Activated T-cell treated with anti-CD3 and anti-CD28 coated beads for 24 hours (primary cell): ENCODE results near the gene HOXD13.

Experiments
- DNase-seq: peaks from one replicate; pipeline ENCODE4 v3.0.0-alpha.2; 2020; ENCODE audit warnings: low read depth

Gene HOXD13

DNA sequence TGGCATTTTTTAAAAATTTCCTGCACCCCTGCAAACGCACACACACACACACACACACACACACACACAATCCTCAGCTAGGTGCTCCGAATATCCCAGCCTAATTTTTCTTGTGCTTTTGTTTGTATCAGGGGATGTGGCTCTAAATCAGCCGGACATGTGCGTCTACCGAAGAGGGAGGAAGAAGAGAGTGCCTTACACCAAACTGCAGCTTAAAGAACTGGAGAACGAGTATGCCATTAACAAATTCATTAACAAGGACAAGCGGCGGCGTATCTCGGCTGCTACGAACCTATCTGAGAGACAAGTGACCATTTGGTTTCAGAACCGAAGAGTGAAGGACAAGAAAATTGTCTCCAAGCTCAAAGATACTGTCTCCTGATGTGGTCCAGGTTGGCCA is 1.8 kb downstream of the HOXD13 start:
- no peak for DNase-seq

DNA sequence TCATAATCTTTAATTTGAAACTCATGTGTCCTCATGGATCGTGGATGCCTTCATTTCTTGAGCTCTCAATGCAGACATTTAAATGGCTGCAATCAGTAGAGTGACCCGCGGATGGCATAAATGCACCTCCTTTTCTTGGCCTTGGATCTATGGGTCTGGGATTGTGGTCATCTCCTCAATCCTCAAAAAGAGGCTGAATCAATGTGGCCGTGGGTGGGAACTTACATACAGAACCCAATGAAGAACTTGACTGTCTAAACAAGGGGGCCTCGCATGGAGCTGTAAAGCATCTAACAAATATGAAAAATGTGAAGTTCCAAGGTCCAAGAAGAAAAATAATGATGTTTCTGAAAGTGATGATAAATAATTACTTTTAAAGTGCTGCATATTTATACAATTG is 2.9 kb downstream of the HOXD13 start:
- no peak for DNase-seq

DNA sequence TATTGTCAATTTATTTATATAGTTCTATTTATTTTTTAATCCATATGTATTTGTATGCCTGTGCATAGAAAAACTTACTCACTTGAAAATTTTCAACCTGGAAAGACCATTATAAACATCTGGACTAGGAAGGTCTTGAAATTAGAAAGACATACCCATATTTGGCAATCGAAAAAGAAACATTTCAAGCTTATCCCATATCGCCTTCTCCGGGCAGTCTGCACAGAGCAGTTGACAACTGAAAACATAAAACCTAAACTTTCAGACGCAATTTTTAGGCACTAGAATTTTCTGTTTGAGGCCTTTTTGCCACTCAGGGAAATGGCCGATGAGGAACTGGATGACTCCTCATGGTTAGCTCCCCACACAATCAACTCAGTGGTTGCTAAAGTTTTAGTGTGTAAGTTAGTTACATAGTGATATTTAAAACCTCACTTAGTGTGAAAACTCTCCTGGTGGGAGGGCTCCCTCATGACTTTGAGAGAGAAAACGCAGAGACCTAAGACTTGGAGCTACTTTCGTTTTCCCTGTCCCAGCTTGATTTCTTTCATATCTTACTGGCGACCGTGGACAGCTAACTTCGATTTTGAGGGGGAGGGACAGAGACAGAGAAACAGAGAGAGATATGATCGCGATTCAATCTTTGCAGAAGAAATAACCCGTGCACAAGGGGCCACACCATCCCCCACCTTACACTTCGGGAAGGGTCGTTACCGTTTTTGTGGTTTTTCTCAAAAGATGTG is 3.9 kb downstream of the HOXD13 start:
- DNase-seq, result no peak

DNA sequence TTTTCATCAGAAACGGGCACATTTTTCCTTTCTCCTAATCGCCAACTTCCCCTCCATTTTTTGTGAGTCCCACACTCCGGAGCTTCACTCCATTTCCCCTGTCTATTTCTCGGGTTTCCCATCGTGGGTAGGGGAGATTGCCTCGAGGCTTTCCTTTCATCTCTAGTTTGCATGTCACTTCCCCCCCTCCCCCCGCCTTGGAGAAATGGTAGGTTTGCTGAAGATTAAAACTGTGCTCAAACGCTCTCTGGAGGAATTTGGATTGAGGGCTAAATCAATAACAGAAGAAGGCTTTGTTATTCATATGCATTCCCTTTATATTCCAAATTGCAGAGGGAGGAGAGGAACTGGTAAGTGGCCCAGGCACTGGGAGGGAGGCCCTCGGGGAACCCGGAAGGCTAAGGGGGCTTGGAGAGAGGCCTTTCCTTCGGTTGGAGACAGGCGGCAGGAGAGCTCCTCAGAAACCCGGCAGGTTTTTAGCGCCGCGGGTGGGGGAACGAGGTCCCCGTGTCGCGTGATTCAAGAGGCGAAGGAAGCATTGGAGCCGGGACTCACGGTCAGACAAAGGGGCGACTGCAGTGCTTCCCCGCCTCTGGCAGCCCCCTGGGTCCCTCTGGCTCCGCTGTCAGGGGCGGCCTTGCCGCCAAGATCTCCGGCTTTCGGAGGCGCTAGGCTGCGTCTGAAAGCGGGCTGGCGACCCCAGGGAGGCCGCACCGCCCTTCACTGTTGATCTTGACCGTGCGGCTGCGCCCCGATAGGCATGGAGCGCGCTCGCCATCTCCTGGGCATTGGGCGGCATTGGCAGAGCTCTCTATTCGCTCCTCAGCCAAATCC is 4.7 kb downstream of the HOXD13 start:
- peak; percentile 40 for DNase-seq

DNA sequence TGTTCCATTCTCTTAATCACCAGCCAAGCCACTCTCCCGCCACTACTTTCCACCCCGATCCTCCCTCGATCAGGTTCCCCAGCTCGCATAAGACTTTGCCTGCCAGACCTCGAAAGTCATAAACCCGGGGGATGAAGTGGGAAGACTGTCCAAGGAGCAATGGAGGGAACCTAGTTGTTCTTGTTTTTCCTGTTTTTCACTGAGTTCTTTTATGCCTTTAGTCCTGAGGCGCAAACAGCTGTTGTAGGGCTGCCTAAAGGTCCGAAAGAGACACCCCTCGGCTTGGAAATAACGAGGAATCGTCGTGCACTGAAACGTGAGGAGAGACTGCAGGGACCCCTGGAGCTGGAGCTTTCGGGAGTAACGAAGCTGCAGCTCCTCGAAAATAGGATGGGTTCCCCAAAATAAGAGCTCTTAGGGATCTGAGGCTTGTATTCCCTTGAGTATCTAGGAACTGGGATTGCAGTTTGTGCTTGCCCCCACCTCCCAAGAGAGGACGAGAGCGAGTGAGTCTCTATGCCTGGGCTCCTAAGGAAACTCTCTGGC is 5.4 kb downstream of the HOXD13 start:
- DNase-seq, result no peak

DNA sequence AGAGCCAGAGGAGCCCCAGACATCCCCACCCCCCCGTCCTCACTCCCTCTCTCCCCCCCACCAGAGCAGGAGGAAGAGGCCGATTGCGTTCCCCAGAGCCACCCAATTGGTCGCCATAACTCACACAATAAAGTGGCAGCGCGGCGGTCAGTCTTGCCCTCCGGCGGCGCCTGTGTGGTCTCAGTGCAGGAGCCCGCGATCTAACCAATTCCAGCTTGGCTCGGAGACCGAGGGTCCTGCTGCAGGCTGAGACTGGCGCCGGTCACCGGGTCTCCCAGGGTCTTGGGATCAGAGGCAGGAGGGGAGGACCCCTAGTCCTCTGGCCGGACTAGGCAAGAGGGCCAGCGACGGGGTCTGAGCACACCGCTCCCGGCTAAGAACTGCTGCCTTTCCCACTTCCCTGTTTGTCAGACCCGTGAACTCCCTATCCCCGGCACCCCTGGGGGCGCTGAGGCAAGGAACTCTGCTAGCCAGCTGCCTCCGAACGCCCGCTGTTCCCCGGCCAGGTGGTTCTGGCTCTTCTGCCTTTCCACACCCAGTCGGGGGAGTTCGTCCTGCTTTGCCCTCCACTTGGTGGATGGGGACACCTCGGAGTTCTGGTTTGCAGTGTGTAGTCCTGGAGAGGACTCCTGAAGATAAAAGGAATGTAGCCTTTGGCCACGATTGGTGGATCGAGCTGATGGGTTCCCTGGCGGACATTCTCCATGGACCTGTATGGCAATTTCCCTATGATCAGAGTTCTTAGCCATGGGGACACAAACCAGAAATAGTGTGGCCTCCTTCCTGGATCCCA is 6.0 kb downstream of the HOXD13 start:
- DNase-seq, result no peak

DNA sequence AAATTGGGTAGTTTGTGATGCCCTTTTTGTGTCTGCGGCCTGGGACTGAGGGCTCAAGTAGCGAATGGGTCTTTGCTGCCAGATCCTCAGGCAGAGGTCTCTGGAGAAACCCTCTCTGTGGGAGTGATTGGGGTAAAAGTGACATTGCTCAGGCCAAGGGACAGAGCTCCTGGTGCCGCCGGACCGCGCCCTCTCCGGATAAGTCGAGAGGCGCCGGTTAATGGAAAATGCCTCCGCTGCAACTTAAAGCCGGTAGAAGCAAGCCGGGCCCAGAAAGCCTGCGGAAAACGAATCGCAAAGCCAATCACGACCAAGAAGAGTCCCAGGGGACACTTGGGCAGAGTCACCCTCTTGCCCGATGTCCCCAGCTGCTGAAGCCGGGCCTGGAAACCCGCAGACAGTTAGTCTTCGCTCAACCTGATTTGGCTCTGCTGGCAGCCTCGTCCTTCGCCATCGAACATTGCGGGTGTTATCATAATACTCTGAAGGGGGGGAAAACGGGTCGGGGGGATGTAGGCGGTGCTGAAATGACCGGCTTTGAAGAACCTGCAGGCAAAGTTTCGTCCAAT is 6.7 kb downstream of the HOXD13 start:
- no peak for DNase-seq

DNA sequence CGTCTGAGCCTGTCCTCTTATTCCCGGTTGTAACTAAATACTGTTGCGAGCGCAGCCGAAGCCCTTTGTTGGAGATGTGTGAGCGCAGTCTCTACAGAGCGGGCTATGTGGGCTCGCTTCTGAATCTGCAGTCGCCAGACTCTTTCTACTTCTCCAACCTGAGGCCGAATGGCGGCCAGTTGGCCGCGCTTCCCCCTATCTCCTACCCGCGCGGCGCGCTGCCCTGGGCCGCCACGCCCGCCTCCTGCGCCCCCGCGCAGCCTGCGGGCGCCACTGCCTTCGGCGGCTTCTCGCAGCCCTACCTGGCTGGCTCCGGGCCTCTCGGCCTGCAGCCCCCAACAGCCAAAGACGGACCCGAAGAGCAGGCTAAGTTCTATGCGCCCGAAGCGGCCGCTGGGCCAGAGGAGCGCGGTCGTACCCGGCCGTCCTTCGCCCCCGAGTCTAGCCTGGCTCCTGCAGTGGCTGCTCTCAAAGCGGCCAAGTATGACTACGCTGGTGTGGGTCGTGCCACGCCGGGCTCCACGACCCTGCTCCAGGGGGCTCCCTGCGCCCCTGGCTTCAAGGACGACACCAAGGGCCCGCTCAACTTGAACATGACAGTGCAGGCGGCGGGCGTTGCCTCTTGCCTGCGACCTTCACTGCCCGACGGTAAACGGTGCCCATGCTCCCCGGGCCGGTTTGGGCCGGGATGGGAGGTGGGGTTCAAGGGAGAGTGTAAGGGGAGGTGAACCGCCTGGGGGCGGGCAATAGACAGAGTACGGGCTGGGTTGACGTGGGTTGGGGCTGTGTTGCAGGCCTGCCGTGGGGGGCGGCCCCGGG is 7.4 kb downstream of the HOXD13 start, which contains the start of gene HOXD12:
Gene HOXD12 (plus strand): TSS at position 68 of the 819 bp plus-strand sequence. CDS start 7 bp downstream, at position 75.
- DNase-seq, result no peak

DNA sequence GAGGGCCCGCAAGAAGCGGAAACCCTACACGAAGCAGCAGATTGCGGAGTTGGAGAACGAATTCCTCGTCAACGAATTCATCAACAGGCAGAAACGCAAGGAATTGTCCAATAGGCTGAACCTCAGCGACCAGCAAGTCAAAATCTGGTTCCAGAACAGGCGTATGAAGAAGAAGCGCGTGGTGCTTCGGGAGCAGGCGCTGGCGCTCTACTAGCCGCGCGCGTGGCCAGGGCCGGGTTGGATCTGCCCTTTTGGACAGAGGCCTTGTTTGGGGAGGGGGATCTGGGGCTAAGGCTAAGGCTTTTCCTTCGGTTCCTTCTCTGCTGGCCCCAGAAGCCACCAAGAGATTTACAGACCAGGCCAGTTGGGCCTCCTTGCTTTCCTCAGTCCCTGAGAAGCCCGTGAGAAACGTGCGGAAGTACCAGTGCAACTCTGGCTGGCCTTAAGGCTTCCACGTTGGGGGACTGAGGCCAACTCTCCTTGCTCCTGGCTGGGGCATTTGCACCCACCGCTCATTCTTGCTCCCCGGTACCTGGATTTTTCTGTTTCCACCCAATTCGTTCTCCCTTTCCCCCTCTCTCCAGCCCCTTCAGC is 8.1 kb downstream of the HOXD13 start:
- DNase-seq, result no peak

DNA sequence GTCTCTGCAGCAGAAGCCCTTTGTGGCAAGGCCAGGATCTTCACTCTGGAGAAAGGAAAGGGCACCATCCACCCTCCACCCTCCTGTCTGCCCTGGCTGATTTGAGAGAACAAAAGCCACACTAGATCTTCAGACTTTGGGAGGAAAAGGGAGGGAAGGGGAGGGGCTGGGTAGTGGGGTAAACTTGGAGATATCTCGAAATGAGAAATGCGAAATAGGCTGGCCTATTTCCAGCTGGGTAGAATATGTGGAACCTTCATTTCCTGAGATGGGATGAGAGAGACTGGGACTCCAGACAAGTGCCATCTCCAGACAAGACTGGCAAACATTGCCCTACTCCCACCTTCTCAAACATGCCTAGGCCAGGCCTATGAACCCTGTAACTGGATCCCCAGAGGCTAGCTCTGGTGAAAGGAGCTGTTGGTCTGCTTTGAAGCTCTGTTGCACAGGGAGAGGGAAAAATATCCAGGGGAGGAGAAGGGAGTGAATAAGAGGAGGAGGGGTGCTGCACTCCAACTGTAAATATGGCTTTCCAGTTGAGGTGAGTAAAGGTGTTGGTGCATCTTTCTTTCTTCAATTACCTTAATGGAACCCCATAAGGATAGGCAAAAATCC is 8.8 kb downstream of the HOXD13 start:
- no peak for DNase-seq

DNA sequence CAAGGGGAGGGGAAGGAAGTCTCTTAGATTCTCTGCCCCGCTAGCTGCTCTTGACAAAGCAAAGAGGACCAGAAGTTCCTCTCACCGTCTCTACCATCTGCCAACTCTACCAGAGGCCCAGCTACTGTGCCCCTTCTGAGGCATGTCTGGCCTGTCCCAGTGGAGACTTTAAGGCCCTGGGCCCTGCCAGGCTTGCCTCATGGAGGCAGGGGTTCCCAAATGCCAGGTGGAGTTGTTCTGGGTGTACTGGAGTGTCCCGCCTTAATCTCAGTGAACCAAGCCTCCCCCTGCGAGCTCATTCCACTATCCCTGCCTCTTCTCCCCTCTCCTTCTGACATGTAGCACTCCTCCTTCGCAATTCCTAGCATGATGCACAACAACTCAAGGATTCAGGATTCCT is 9.3 kb downstream of the HOXD13 start:
- DNase-seq, result no peak

DNA sequence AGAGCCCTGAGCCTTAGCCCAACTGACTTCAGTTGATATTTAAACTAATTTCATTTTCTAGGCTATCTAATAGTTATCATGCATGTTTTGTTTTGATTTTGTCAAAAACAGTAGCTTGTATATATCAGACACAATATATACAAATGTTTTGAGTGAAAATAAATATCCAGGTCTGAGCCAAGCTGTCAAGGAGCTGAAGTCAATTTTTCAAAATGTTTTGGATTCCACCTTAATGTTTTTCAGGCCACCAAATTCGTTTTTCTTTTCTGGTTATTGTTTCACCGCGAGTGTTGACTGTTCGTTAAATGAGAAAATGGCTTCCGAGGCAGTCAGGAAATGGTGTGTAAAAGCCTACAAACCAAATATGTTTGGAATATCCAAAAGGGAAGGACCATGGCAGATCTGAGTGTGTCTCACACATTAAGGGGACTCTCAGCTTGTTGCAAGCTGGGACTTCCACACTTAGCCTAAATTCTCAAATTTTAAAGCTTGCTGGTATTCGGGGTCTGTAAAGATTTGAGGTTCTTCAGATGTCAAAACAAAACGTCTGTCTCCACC is 9.9 kb downstream of the HOXD13 start:
- DNase-seq, result no peak

DNA sequence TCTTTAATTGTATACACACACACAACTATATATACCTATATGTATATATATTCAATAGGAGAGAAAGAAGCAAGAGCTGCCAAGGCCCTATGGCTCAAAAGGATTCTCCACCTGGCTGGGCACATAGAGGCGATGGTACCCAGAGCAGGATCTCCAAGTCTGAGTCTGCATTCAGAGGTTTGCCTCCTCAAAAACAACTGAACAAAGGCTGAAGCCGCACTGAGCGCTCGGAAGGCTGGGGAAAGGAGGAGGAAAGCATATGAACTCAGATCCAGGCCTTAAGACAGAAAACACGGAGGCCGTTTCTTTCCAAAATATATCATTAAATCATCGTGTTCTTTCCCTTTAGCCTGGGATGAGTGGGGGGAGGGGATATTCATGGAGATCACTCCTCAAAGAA is 10.7 kb downstream of the HOXD13 start:
- DNase-seq, result no peak

DNA sequence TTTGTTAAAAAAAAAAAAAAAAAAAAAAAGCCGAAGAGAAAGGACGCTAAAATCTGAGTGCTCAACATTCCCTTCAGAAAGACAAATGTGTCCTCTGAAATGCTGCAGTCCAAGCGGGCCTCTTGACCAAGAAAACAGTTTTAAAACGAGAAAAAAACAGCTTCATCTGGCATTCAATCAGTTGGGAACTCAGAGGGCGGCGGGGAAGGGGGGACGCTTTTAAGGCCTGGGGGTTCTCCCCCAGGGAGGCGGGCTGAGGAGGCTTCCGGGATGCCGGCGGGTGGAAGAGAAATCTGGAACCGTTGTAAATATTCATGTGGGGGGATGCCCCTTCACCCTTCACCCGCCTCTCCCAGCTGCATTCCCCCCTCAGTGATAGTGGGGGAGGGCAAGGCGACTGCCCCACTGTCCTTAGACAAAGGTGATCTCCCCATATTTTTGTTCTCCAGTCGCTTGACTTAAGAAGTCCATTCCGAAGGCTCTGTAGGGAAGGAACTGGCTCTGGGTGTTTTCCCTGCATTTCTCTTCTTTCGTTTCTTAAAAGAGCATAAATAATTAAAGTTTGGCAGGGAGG is 11.3 kb downstream of the HOXD13 start:
- DNase-seq, result no peak

DNA sequence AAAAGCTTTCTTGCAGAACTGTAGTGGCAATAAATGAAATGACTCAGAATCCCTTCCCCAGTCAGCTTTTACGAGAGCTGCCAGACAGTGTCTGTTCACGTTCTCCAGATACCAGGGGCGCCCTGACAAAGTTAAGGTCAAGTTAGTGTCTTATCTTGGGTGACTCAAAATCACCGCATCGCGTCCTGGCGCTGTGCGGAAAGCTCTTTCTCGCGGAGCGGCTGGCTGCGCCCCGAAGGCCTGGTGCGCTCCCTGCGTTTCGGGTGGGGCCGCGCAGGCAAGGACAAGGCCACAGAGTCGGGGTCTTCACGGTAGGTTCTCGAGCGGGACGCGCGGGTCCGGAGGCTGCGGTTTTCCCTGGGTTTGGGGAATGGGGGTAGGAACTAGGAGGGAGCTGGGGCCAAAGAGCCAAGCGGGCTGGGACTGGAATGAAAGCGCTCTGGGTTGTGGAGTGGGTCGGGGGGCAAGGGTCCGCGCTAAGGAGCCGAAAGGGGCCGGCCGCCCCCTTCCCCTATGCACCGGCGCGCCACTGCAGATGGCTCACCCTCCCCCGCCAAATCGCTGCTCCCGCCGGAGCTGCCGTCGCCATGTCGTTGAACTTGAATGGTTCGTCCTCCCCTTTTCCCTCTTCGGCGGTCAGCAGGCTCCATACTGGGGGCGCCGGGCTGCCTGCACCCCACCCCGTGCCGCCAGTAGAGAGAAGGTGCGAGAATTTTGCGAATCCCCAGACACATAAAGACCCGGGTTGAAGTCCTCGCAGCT is 12.0 kb downstream of the HOXD13 start:
- DNase-seq, result no peak

DNA sequence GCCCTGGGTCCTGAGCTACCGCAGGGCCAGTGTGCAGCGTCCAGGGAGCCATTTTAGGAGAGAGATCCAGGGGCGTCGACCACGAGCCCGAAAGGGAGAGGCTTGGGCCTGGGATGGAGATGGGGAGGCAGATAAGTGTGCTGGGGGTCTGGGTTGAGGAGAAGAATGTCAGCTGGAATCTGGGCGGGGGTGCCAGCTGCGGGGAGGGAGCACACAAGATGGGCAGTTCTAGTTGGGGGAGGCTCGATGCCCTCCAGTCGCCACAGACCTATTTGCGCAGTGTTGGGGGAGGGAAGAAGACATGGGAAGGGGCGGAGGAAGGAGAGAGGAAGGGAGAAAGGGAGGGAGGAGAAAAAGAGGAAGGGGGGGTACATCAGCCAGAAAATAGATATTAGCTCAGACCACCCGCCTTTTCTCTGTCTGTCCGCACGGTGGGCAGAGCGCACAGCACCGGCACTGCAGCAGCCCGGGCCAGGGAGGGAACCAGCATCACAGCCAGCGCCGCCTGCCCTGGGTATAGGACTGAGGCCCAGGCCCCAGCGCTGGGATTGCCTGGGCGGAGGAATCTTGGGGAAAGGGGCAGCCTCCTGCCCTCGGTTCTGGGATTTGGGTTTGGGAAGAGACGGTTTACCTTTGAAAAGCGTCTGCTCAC is 12.7 kb downstream of the HOXD13 start:
- no peak for DNase-seq

DNA sequence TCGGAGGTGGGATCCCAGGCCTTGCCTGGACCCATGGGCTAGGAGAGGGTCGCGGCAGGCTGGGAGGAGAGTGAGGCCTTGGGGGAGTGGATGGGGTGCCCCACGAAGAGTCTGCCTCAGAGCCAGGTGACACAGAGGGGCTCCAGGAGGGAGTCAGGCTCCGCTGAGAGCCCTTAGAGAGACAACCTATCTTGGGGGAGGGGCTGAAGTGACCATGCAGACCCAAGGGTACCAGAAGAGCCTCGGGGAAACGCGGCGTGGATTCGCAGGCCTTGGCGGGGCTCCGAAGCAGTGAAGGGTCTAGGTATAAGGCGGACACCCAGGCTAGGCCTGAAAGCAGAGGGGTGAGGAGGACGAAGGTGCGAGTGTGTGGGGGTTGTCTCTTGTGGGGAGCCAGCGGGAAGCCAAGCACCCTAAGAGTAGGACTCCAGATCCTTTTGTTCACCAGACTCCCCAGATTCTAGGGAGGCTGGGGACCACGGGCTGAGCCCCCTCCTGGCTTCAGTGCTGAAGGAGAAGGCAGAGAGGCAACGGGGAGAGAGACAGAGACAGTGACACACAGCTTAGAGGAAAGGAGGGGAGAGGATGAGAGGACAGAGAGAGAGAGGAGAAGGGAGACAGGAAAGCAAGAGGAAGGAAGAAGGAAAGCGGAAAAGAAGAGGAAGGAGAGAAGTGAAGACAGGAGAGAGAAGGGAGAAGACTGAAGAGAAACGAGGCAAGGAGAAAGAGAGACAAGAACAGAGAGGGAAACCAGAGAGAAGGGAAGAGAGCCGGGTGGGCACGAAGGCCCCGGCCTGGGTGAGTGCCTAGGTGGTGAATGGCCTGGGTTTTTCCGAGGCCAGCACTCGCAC is 13.4 kb downstream of the HOXD13 start:
- DNase-seq, result no peak
